HCT116 (cell line): Measurements from ENCODE around the gene ZNF560. TPM values are rescaled to one million over a fixed set of nuclear protein-coding genes. Genes with fewer than 3 reads are reported as not detected.

ENCODE experiments used
- ATAC-seq: fragments of 200-7000 bp; cut with Tn5 transposase; 2 replicates; pipeline ENCODE4 v1.9.1; 2020; ENCODE audit warnings: mild to moderate bottlenecking, moderate library complexity
- BruUV-seq: library from RNA; stranded (reverse); fragments of 400-500 nt; replicated peaks from 2 replicates; lab custom pipeline; 2021; lab: Mats Ljungman, UMichigan
- CTCF ChIA-PET: fragments of 300-600 bp; sonication (Branson Sonifier 250); formaldehyde crosslinking; loops from one replicate; lab custom pipeline; 2021; ENCODE audit warnings: antibody characterized with exemption; lab: Charles Lee
- POLR2A ChIA-PET: fragments of 300-600, 350-600 bp; sonication (Branson Sonifier 250); formaldehyde crosslinking; loops from one replicate; lab custom pipeline; 2021; ENCODE audit warnings: antibody characterized with exemption; lab: Charles Lee
- RAD21 ChIA-PET, 2 experiments: fragments of 300-600 bp; sonication (Branson Sonifier 250); formaldehyde crosslinking; loops; one replicate each; lab custom pipeline; 2023; ENCODE audit warnings: low total read pairs in 2 of 2; ENCODE audit not compliant: uncharacterized antibody in 2 of 2, unreplicated experiment in 2 of 2, low non-redundant PET in 1 of 2; lab: Charles Lee
- DNase-seq: peaks from one replicate; pipeline ENCODE4 v3.0.0-alpha.2; 2010; ENCODE audit warnings: low read depth, low spot score
- H2AFZ ChIP-seq: fragments of 200-600 bp; shearing (Covaris generic), sonication (generic); 2 replicates; pipeline ENCODE4 v1.6.1; 2017; ENCODE audit warnings: low read depth, mixed run types, mixed read lengths, antibody characterized with exemption, low read length; ENCODE audit not compliant: poor library complexity, severe bottlenecking
- H3K27ac ChIP-seq: 2 replicates; pipeline ENCODE4 v1.5.1; 2012; ENCODE audit warnings: low read depth, low read length
- H3K27me3 ChIP-seq: fragments of 200-600 bp; sonication (generic); 2 replicates; pipeline ENCODE4 v1.6.1; 2016; ENCODE audit warnings: mixed run types, low read length, mixed read lengths; ENCODE audit not compliant: insufficient read depth
- H3K36me3 ChIP-seq, 2 experiments: fragments of 200-500 bp in 1 of 2; fragments of 200-600 bp in 1 of 2; sonication (Bioruptor generic) in 1 of 2; sonication (generic) in 1 of 2; 2 replicates each; pipeline versions ENCODE4 v1.5.1 to v1.6.1; 2014 to 2016; ENCODE audit warnings: low read length in 2 of 2, inconsistent platforms in 1 of 2, mixed read lengths in 1 of 2, mixed run types in 1 of 2; ENCODE audit not compliant: insufficient read depth in 2 of 2, control insufficient read depth in 1 of 2
- H3K4me1 ChIP-seq, 2 experiments: fragments of 200-600 bp in 1 of 2; sonication (generic) in 1 of 2; 2 replicates each; pipeline versions ENCODE4 v1.5.1 to v1.6.1; 2012 to 2017; ENCODE audit warnings: low read length in 2 of 2, inconsistent platforms in 1 of 2, mild to moderate bottlenecking in 1 of 2, mixed read lengths in 1 of 2, mixed run types in 1 of 2, moderate library complexity in 1 of 2; ENCODE audit not compliant: insufficient read depth in 2 of 2, control insufficient read depth in 1 of 2
- H3K4me2 ChIP-seq: fragments of 200-600 bp; sonication (generic); 2 replicates; pipeline ENCODE4 v1.6.1; 2017; ENCODE audit warnings: mixed run types, low read length, mixed read lengths
- H3K4me3 ChIP-seq, 2 experiments: fragments of 200-600 bp in 1 of 2; sonication (generic) in 1 of 2; replicated peaks in 1 of 2; 2 replicates each; pipeline ENCODE4 v1.5.1; 2011 to 2016; ENCODE audit warnings: low read length in 2 of 2, control low read depth in 1 of 2, low read depth in 1 of 2, mild to moderate bottlenecking in 1 of 2, mixed read lengths in 1 of 2, mixed run types in 1 of 2
- H3K79me2 ChIP-seq: fragments of 200-600 bp; sonication (generic); 2 replicates; pipeline ENCODE4 v1.6.1; 2017; ENCODE audit warnings: mild to moderate bottlenecking, mixed run types, low read length, moderate library complexity, mixed read lengths; ENCODE audit not compliant: insufficient read depth
- H3K9ac ChIP-seq: fragments of 200-600 bp; sonication (generic); 2 replicates; pipeline ENCODE4 v1.6.1; 2016; ENCODE audit warnings: low read length, mixed read lengths
- H3K9me2 ChIP-seq: fragments of 200-600 bp; sonication (generic), shearing (Covaris generic); 2 replicates; pipeline ENCODE4 v1.6.1; 2017; ENCODE audit warnings: mixed run types, mild to moderate bottlenecking, moderate library complexity; ENCODE audit not compliant: insufficient read depth
- H3K9me3 ChIP-seq, 2 experiments: fragments of 200-500 bp in 1 of 2; fragments of 200-600 bp in 1 of 2; sonication (Bioruptor generic) in 1 of 2; sonication (generic) in 1 of 2; 2 replicates each; pipeline ENCODE4 v1.6.1; 2014 to 2017; ENCODE audit warnings: low read length in 2 of 2, mixed read lengths in 2 of 2, inconsistent platforms in 1 of 2, low read depth in 1 of 2, mild to moderate bottlenecking in 1 of 2, mixed run types in 1 of 2, moderate library complexity in 1 of 2; ENCODE audit not compliant: control insufficient read depth in 1 of 2, insufficient read depth in 1 of 2
- H4K20me1 ChIP-seq: fragments of 200-600 bp; sonication (generic), shearing (Covaris generic); 2 replicates; pipeline ENCODE4 v1.6.1; 2017; ENCODE audit warnings: mixed run types, mild to moderate bottlenecking, moderate library complexity; ENCODE audit not compliant: insufficient read depth
- FOSL1 ChIP-seq: IDR thresholded peaks from 2 replicates; pipeline ENCODE4 v1.6.1; 2012; ENCODE audit warnings: low read depth
- RAD21 ChIP-seq: IDR thresholded peaks from 2 replicates; pipeline ENCODE4 v1.6.1; 2012; ENCODE audit warnings: low read depth, mild to moderate bottlenecking
- ZFX ChIP-seq: fragments of 450-650 bp; IDR thresholded peaks from 2 replicates; pipeline ENCODE4 v1.6.1; 2017
- intact Hi-C: fragments of 100-400 bp; cut with micrococcal nuclease; formaldehyde crosslinking; loops from 2 replicates; pipeline ENCODE4 v1.10.0; 2022
- total RNA-seq: library from RNA; stranded (reverse); gene quantifications from one replicate; pipeline ENCODE4 v1.2.1, GENCODE V29; 2021; ENCODE audit not compliant: unreplicated experiment
- TF ChIP-seq, protein P1 (sequence below), 3 experiments: fragments of 200-600 bp in 1 of 3; sonication (generic) in 1 of 3; IDR thresholded peaks in 2 of 3; conservative IDR thresholded peaks in 1 of 3; 2 replicates each; pipeline ENCODE4 v1.5.1; 2012 to 2017; ENCODE audit warnings: low read depth in 2 of 3, low read length in 2 of 3, antibody characterized with exemption in 1 of 3, borderline replicate concordance in 1 of 3, control low read depth in 1 of 3, mild to moderate bottlenecking in 1 of 3, mixed read lengths in 1 of 3, mixed run types in 1 of 3, moderate library complexity in 1 of 3; ENCODE audit not compliant: insufficient read depth in 1 of 3

ZNF560 gene
- total RNA-seq, 1 experiment from 2014 or later, result not detected

DNA sequence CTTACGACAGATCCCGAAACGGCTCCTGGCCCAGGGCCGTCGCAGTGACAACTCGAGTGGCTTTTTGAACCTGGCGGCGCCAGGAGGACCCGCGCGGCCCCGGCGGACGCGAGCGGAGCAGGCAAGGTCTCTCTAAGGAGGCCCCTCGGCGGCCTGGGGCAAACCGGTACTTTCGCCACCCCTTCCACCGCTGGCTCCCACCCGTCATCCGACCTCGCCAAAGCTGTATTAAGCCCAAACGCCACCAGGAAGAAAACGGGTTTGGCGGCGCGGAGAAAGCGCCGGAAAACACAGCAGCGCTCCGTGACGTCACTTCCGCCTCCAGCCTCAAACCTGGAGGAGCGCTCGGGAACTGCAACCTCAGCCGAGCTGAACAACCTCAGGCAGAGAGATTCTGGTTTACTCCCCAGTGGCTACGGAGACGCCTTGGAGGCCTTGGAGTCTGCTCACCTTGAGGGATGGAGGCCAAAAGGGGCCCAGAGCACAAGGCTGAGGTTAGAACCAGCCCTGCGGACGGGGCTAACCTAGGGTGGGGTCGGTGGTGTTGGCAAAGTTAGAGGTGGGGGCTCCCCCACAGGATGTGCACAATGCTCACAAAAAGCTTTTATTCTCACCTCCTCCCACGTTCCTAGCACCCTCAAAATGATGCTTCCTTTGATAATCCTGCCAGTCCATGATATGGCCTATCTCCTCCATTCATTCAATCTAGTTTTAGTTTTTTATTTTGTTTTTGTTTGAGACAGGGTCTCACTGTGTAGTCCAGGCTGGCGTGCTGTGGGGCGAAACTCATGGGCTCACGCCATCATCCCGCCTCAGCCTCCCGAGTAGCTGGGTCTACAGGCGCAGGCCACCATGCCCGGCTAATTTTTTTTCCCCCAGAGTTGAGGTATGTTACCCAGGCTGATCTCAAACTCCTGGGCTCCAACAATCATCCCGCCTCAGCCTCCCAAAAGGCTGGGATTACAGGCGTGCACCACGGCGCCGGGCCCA is 62.8 kb downstream of the ZNF560 start, which contains the start of gene ZNF266 (continued):
- TF ChIP-seq, protein P1, sequence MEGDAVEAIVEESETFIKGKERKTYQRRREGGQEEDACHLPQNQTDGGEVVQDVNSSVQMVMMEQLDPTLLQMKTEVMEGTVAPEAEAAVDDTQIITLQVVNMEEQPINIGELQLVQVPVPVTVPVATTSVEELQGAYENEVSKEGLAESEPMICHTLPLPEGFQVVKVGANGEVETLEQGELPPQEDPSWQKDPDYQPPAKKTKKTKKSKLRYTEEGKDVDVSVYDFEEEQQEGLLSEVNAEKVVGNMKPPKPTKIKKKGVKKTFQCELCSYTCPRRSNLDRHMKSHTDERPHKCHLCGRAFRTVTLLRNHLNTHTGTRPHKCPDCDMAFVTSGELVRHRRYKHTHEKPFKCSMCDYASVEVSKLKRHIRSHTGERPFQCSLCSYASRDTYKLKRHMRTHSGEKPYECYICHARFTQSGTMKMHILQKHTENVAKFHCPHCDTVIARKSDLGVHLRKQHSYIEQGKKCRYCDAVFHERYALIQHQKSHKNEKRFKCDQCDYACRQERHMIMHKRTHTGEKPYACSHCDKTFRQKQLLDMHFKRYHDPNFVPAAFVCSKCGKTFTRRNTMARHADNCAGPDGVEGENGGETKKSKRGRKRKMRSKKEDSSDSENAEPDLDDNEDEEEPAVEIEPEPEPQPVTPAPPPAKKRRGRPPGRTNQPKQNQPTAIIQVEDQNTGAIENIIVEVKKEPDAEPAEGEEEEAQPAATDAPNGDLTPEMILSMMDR (IDR thresholded peaks at IDR 0.05 in 2 of 3, conservative IDR thresholded peaks at IDR 0.05 in 1 of 3; ENCODE audit: borderline replicate concordance in 1 of 3, insufficient read depth in 1 of 3, low read depth in 2 of 3, low read length in 2 of 3), result peak in 2 of 3 experiments; percentile 59 to 70; a peak in 4 of 6 replicates
- no peak for TF ChIP-seq FOSL1

DNA sequence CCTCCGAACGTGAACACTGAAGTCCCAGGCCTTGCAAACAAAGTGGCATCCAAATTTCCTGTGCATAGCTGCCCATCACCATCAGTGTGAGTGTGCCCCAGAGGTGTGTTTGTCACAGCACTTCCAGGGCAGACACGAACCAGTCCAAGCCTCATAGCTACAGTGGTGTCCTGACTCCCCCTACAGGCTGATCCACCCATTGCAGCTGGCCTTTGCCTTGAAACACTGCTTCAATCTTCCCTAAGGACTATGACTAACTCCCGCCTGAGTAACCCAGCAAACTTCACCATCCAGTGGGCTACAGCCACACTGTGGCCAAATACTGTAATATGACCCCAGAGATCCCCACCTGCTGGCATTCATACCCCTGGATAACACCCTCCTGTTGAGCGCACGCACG is 66.9 kb downstream of the ZNF560 start:
- no peak overlapping the region for H3K9ac ChIP-seq
- TF ChIP-seq RAD21 (peak; percentile 44), ZFX (no peak)
- TF ChIP-seq, protein P1 (IDR thresholded peaks at IDR 0.05 in 2 of 3, conservative IDR thresholded peaks at IDR 0.05 in 1 of 3; ENCODE audit: borderline replicate concordance in 1 of 3, insufficient read depth in 1 of 3, low read depth in 2 of 3, low read length in 2 of 3), result peak; percentile 3 to 64 (median 42); a peak in 4 of 6 replicates
- H4K20me1 ChIP-seq, result no peaks in the 10 kb centered on the region
- BruUV-seq, result no TSS peak
- DNase-seq (no peak), ATAC-seq (peak; percentile 29; the same call in 1 of the 2 replicates)
- peaks cover 0 to 11% of the 10 kb centered on the region in 2 experiments; a peak in 2 of 4 replicates for H3K36me3 ChIP-seq
- RAD21 ChIA-PET, result interaction anchor here in 1 of 2 experiments (0.6 kb wide), 1 partner anchor 119 kb away, joined by 8 read pairs; no protein-coding TSS in a partner anchor
- no peak overlapping the region for H3K27ac ChIP-seq
- H3K9me3 ChIP-seq, result no peaks in the 10 kb centered on the region; a peak in 1 of 4 replicates
- POLR2A ChIA-PET, result no interaction called here
- H3K4me2 ChIP-seq, result no peak overlapping the region
- CTCF ChIA-PET, result no interaction called here
- H3K4me1 ChIP-seq, result peaks cover 0 to 7% of the 10 kb centered on the region in 2 experiments; a peak in 2 of 4 replicates
- no peak overlapping the region for H3K4me3 ChIP-seq
- H3K79me2 ChIP-seq, result no peaks in the 10 kb centered on the region
- H3K9me2 ChIP-seq, result no peaks in the 10 kb centered on the region
- H3K27me3 ChIP-seq, result no peaks in the 10 kb centered on the region
- H2AFZ ChIP-seq, result no peak overlapping the region
- intact Hi-C loops, result loop anchor here (10.0 kb wide), 3 partner anchors 227 to 363 kb away; partner anchors contain the start of gene ZNF317
